Activated T-cell treated with anti-CD3 and anti-CD28 coated beads for 1 hour (primary cell): Measurements from ENCODE around the gene ABCB1.
"Not testable (repeated sequence)": the region's sequence is repeated elsewhere in the genome, so short reads cannot be mapped to it uniquely, and the experiment has no call there.

Experiments
- DNase-seq: peaks from one replicate; pipeline ENCODE4 v3.0.0-alpha.2; 2020; ENCODE audit warnings: low read depth

ABCB1 gene

GRCh38 chr7:87575521-87575920 lies 25.2 kb downstream of the ABCB1 start:
- DNase-seq = no peak

DNA sequence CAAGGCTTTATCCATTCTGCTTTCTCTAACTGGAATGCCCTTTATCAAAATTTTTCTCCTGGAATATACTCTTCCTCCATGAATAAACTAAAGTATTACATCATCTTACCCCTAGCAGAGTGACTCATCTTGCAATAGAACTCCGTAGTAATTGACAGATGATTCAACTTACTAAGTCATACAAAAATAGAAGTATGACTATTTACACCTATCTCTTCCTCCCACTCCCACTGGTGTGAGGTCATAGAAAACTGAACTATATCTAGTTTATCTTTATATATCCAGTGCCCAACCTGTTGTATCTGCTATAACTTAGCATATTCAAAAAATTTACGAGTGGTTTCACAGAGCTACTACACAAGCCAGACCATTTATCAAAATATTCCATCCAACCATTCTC lies 26.1 kb downstream of the ABCB1 start:
- no peak for DNase-seq

GRCh38 chr7:87572513-87572912 lies 28.2 kb downstream of the ABCB1 start:
- not testable (repeated sequence) for DNase-seq

DNA sequence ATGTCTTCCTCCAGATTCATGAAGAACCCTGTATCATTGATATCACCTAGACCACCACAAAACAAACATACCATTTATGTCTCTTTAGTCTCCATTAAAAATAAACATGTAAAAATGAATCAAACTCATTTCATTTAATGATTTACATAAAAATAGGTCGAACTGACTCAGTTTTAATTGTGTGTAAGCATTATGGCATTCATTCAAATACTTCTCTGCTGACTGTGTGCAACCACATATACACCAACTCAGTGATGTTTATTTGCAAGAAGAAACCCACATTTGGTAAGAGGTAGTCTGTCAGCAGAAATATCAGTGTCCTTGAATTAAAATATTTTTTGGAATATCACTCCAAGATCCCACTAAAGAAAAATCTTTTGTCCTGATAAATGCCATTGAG lies 30.5 kb downstream of the ABCB1 start:
- DNase-seq = no peak

DNA sequence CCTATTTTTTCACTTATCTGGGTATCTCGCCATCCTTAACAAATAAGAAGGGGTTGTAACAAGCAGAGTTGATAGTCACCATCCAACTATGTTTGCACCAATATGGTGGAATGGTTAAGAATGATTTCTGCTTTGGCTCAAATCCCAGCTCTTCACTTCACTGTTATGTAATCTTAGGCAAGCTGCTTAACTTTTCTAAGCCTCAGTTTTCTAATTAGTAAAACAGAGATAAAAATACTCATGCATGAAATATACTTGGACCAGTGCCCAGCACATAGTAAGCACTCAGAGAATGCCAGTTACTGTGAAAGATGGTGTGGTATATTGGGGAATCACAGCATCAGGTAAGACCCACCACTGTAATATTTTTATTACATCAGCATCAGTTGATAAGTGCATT lies 33.6 kb downstream of the ABCB1 start:
- no peak for DNase-seq

- no peak for DNase-seq
Measured at GRCh38 chr7:87566311-87566900, 34.3 kb downstream of the ABCB1 start.

- DNase-seq = no peak
Measured at GRCh38 chr7:87565877-87566276, 34.8 kb downstream of the ABCB1 start.

DNA sequence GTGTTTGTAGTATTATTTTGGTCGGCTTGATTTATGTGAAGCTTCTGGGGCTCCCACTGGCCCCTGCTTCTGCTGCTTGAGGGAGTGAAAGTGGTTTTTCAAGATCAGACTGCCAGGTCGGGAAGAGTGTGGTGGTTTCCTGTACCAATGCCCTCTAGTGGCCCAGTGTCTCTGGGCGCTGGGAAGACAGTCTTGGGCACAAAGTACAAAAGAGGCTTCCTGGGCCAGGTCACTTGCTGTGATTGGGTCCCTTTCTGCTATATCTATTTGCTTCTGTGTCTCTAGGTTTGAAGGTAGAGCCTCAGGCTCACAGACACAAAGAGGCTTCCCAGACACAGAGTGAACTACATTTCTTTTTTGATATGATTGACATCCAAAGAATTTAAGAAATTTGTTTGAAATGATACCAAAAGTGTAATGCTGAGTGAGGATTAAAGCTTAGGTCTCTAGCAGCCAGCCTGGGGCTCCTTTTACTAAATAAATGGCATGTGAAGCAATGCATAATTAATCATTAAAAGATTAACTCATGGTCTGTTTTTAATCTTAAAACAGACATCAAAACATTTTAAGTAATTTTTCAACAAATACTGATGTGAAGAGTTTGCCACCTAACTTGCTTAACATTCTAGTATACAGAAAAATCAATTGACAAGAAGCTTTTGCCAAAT lies 36.3 kb downstream of the ABCB1 start:
- DNase-seq = peak; percentile 5

DNA sequence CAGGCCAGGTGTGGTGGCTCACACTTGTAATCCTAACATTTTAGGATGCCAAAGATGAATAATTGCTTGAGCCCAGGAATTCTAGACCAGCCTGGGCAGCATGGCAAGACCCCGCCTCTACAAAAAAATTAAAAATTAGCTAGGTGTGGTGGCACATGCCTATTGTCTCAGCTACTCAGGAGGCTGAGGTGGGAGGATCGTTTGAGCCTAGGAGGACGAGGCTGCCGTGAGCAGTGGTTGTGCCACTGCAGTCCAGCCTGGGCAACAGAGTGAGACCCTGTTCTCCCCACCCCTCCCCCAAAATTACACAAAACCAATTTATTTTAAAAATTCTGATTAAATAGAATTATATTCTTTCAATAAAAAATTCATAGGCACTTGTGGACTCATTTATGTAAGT lies 39.0 kb downstream of the ABCB1 start:
- DNase-seq = no peak

DNA sequence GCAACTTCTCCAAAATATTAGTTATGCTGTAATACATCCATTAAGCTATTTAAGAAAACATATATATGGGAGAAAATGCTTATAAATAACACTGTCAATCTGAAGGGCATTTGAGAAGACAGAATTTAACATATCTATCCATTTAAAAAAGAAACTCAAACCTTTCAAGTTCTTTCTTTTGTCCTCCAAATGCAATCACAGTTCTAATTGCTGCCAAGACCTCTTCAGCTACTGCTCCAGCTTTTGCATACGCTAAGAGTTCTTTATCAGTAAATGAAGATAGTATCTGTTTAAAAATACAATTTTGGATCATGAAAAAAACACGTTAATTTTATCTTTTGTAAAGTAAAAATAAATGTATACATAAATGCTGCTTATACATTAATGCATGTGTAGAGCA lies 39.6 kb downstream of the ABCB1 start:
- no peak for DNase-seq

DNA sequence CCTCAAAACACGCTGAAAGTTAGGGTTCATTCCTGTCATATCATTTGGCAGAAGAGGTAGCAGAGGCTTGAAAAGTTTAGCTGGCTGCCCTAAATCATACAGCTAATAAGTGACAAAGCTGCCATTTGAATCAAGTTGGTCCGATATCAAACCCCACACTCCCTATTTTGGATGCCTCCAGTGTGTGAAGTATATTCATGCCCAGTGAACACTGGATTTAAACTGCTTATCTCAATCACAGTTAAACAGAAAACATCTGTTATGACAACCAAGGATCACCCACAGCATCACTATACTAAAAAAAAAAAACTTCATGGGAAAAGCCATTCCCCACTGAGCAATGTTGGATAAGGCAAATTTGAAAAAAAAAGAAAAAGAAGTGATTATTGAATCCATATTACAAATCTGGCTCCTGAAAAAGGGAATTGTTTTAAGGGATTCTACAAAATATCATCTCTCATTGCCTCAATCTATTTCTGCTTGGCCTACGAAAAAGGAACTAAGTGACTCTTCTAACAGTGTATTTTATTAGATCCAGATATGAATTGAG lies 48.3 kb downstream of the ABCB1 start:
- DNase-seq = no peak

GRCh38 chr7:87548123-87548919 lies 52.4 kb downstream of the ABCB1 start:
- DNase-seq = no peak

DNA sequence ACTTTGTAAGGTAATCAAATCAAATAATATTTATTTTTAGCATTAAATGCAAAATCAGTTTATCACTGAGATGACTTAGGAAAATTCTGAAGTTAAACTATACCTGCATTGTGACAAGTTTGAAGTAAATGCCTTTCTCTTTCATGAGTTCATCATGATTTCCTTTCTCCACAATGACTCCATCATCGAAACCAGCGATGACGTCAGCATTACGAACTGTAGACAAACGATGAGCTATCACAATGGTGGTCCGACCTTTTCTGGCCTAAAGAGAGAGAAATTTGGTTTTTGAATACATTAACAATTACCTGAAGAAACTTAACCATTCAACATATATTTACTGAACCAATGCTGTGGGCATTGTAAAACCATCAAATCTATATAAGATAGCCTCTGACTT lies 54.9 kb downstream of the ABCB1 start:
- DNase-seq = no peak

GRCh38 chr7:87543623-87544022 lies 57.1 kb downstream of the ABCB1 start:
- DNase-seq = no peak

DNA sequence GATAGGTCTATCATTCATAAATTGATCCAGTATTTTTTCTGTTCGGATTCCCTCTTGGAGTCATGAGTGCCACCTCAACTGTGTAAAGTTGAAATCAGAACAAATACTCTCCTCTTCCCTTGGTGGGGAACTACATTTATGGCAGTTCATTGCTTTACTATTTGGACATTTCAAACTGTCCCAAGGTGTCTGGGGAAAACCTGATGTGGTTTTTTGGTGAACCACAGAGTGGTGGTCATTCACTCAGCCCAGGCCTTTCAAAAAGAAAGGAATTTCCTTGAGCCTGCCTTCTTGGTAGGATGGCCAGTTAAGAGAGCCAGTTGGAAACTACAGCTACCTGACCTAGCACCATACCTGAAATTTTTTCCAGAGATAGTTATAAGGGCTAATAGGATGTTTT lies 59.0 kb downstream of the ABCB1 start:
- no peak for DNase-seq

DNA sequence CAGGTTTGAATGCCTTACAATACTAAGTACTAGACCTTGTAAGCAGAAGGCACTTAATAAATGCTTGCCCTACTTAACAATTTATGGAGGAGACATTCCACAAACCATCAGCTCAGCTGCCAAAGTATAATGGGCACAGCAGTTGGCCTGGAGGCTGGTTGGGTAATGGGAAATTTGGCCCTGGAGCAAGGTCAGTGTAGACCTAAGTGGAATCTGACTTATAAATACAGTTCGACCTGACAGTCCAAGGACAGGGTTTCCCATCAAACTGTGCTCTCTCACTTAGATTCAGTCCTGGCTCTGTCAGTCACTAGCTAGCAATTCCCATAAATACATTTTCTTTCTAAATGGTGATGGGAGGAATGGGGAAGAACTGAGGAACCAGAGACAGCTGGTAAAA lies 62.6 kb downstream of the ABCB1 start:
- DNase-seq = no peak

GRCh38 chr7:87534072-87534471 lies 66.6 kb downstream of the ABCB1 start:
- DNase-seq = no peak

GRCh38 chr7:87530126-87530525 lies 70.6 kb downstream of the ABCB1 start:
- DNase-seq = no peak

DNA sequence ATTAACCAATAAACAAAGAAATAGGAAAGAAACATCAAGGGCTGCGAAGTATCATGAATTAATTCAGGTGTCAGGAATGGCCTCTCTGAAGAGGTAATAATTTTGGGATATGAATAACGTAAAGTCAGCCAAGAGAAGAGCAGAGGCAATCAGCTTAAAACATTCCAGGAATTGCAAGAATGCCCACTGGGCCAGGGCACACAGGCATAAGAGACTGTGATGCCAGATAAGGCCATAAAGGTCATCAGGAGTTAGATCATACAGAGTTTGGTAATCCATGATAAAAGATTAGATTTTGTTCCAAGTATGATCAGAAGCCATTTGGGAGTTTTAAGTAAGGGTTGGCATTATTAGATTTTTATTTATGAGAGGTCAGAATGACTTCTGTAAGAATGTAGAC lies 72.0 kb downstream of the ABCB1 start:
- DNase-seq = no peak

GRCh38 chr7:87518735-87519134 lies 81.9 kb downstream of the ABCB1 start:
- DNase-seq = no peak

DNA sequence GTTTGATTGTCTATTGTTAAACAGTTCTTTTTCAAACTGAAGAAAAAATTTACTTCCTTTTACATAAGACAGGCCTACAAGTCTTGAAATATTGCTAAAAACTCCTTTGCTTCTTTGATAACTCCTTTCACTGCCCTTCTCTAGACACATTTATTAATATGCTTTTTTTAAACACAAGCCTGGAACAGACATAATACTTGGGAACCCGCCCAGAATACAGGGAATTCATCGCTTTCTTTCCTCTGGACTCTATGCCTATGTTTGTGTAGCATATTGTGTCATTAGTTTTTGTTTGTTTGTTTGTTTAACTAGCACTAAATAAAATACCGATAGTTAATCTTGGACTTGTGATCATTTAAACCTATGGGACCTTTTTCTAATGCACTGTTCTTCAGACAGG lies 82.8 kb downstream of the ABCB1 start:
- no peak for DNase-seq

DNA sequence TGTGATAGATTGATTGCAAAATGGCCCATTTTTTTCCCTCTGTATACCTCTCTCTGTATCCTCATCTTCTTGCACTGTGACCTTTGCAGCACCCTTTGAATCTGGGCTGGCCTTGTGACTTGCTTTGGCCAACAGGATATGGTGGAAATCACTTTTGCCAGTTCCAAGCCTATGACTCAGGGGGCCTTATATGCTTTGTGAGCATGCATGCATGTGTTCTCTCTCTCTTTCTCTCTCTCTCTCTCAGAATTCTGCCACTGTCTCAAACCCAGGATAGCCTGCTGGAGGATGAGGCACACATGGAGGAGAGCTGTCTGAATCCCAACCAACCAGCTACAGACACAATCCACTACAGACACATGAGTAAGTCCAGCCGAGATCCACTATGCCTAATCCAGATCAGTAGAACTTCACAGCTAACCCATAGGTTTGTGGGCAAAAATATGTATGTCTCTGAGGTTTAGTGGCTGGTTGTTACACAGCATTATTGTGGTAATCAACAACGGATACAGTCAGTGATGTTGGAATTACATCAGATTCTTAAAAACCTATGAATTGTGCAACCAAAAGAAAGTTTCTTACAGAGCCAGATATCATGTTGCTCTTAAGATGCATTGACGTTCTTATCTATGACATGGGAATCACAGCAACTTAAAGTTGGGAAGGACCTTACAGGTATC lies 83.4 kb downstream of the ABCB1 start:
- DNase-seq = no peak
